RWPE2 (cell line): ENCODE measurements around the gene CAPS2.

ENCODE experiments used
- ATAC-seq: fragments of 200-7000 bp; cut with Tn5 transposase; 3 replicates; pipeline ENCODE4 v1.9.1; 2021; ENCODE audit warnings: low read depth
- DNase-seq: peaks from one replicate; pipeline ENCODE4 v3.0.0-alpha.2; 2020; ENCODE audit warnings: low spot score
- H3K27ac ChIP-seq: fragments of 450-650 bp; 2 replicates; pipeline ENCODE4 v1.5.1; 2017; ENCODE audit warnings: mild to moderate bottlenecking; ENCODE audit not compliant: poor library complexity, severe bottlenecking
- H3K27me3 ChIP-seq: fragments of 250-450 bp; sonication (Bioruptor Pico); 2 replicates; pipeline ENCODE4 v1.5.1; 2021; ENCODE audit warnings: mild to moderate bottlenecking, moderate library complexity; ENCODE audit not compliant: insufficient read depth, poor library complexity, severe bottlenecking
- H3K36me3 ChIP-seq: fragments of 250-450 bp; sonication (Bioruptor Pico); 2 replicates; pipeline ENCODE4 v1.5.1; 2020; ENCODE audit warnings: low read depth, mild to moderate bottlenecking, moderate library complexity
- H3K4me1 ChIP-seq: fragments of 250-450 bp; sonication (Bioruptor Pico); 2 replicates; pipeline ENCODE4 v1.5.1; 2021; ENCODE audit warnings: mild to moderate bottlenecking, moderate library complexity; ENCODE audit not compliant: insufficient read depth, poor library complexity, severe bottlenecking
- H3K4me3 ChIP-seq: fragments of 250-450 bp; sonication (Bioruptor Pico); 2 replicates; pipeline ENCODE4 v1.5.1; 2021; ENCODE audit warnings: mild to moderate bottlenecking, moderate library complexity; ENCODE audit not compliant: severe bottlenecking
- H3K9me3 ChIP-seq: fragments of 250-450 bp; sonication (Bioruptor Pico); 2 replicates; pipeline ENCODE4 v1.5.1; 2021; ENCODE audit warnings: mild to moderate bottlenecking, moderate library complexity; ENCODE audit not compliant: severe bottlenecking
- CTCF ChIP-seq: fragments of 450-650 bp; IDR thresholded peaks from one replicate; pipeline ENCODE4 v1.5.1; 2017; ENCODE audit warnings: mild to moderate bottlenecking, moderate library complexity; ENCODE audit not compliant: poor library complexity, severe bottlenecking

Gene CAPS2

GRCh38 chr12:75323663-75324062 lies 6.5 kb downstream of the CAPS2 start:
- Histone ChIP-seq H3K27ac (no peak overlapping the region), H3K9me3 (peaks cover 3% of the 10 kb centered on the region), H3K4me1 (no peaks in the 10 kb centered on the region), H3K36me3 (no peaks in the 10 kb centered on the region; the same call in 1 of the 2 replicates), H3K4me3 (no peak overlapping the region), H3K27me3 (no peaks in the 10 kb centered on the region)
- no peak for TF ChIP-seq CTCF
- ATAC-seq (no peak), DNase-seq (no peak)

DNA sequence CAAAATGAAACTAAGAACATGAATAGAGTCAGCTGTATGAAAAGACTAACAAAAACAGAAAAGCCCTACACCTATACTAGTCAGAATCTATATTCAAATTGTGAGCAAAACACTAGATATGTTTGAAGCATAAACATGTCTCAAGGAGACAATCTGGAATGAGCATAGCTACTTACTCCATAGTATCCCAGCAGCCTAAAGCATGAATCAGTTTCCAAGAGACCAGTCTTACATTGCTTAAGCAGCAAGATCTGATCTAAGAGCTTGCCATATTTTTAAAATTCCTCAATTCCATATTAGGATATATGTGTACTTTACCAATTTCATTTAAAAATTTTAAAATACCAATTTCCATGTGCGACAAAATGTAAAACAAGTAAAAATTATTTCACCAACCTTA lies 7.7 kb downstream of the CAPS2 start:
- peaks cover 3% of the 10 kb centered on the region for H3K9me3 ChIP-seq
- 0 out of 3 replicates have a peak, but pooled peaks have one; percentile 35 for ATAC-seq

DNA sequence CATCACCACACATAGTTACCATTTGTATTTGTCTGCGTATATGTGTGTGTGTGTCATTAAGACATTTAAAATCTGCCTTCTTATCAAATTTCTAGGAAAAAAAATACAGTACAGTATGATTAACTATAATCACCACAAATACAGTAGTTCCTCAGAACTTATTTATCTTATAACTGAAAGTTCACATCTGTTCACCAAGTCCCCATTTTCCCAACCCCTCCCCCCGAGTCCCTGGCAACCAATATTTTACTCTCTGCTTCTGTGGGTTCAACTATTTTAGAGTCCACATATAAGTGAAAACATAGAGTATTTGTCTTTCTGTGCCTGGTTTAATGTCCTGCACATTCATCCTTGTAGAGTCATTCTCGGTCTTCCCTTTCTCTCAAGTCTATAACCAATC lies 12.3 kb downstream of the CAPS2 start:
- Histone ChIP-seq H3K4me3 (no peak overlapping the region), H3K9me3 (peaks cover 3% of the 10 kb centered on the region), H3K4me1 (no peaks in the 10 kb centered on the region), H3K27ac (no peak overlapping the region), H3K27me3 (no peaks in the 10 kb centered on the region), H3K36me3 (no peaks in the 10 kb centered on the region)
- DNase-seq = no peak
- ATAC-seq = no peak
- TF ChIP-seq CTCF = no peak

More for the DNA sequence above, 7.7 kb downstream of the CAPS2 start:
- H3K4me1 ChIP-seq = no peaks in the 10 kb centered on the region
- no peak for DNase-seq
- TF ChIP-seq CTCF = no peak
- no peak overlapping the region for H3K27ac ChIP-seq
- no peaks in the 10 kb centered on the region for H3K27me3 ChIP-seq
- no peak overlapping the region for H3K4me3 ChIP-seq
- H3K36me3 ChIP-seq = no peaks in the 10 kb centered on the region; the same call in 1 of the 2 replicates

DNA sequence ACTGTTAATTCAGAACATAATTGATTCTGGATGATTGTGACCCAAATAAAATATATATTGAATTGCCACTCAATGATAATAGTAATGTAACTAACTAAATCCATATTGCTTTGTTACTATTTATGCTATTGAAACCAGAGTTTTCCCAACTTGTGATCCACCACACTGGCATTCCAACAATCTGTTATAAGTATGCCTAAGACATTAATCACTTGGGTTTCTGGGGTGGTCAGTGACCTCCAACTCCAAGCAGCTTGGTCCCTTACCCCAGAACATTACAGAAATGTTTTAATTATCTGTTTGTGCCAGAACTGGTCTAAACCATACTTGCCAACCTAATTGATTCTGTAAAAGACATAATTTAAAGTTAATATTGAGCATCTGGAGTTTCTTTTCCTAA lies 14.6 kb downstream of the CAPS2 start:
- Histone ChIP-seq H3K27me3 (no peaks in the 10 kb centered on the region), H3K4me3 (no peak overlapping the region), H3K9me3 (peaks cover 3% of the 10 kb centered on the region), H3K36me3 (no peaks in the 10 kb centered on the region), H3K27ac (no peak overlapping the region), H3K4me1 (no peaks in the 10 kb centered on the region)
- TF ChIP-seq CTCF = no peak
- DNase-seq (no peak), ATAC-seq (peak; percentile 55; the same call in 2 of the 3 replicates)

DNA sequence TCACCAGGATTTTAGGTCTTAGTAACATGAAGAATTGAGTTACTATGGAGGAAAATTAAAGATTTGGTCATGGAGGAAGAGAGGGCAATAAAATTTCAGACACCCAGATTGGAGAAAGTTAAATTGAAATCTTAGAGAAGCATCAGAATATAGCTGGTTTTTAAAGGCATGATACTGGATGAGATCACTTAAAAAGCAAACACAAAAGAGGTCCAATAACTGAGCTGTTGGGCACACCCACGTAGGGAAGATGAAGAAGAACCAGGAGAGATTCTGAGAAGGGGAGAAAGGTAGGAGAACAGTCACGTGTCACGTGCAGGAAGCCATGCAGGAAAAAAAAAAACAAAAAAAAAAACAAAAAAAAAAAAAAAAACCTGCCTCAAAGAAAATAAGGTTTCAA lies 18.8 kb downstream of the CAPS2 start:
- DNase-seq (no peak), ATAC-seq (no peak)
- no peak overlapping the region for H3K27ac ChIP-seq
- H3K36me3 ChIP-seq = no peaks in the 10 kb centered on the region
- no peak for TF ChIP-seq CTCF
- H3K4me3 ChIP-seq = no peak overlapping the region
- no peaks in the 10 kb centered on the region for H3K27me3 ChIP-seq
- H3K4me1 ChIP-seq = no peaks in the 10 kb centered on the region
- no peaks in the 10 kb centered on the region for H3K9me3 ChIP-seq
